Measurements from ENCODE around the gene AKNA. TPM values are rescaled to one million over a fixed set of nuclear protein-coding genes. Genes with fewer than 3 reads are reported as not detected.

Gene AKNA
- total RNA-seq, 1 donor from 2014 or later: 16.0 TPM

DNA sequence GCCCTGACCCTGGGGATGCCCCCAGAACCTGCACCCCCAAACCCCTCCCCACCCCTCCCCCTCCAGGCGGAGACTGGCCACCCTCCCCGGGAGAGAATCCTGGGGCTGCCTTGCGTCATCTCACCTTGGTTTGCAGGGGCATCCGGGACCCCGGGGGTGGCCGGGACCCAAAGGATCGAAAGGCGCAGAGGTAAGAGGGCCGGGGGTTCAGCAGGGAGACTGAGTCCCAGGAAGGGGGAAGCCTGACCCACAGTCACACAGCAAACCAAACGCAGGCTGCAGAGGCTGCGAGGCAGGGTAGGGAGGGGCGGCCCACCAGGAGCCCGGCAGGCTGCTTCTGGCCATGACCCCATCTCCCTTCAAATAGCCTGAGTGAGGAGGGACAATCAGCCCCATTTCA lies 98.7 kb downstream of the AKNA start:
- Histone ChIP-seq H3K9ac (ENCODE audit: low read length) (no peak overlapping the region), H3K4me2 (ENCODE audit: low read length) (no peak overlapping the region), H3K79me2 (ENCODE audit: insufficient read depth, low read length) (no peaks in the 10 kb centered on the region), H3K9me3 (ENCODE audit: insufficient read depth, low read depth, low read length) (no peaks in the 10 kb centered on the region), H3K4me3 (ENCODE audit: insufficient read depth, low read depth, low read length) (no peak overlapping the region), H3K4me1 (ENCODE audit: insufficient read depth, low read length) (peaks cover 32% of the 10 kb centered on the region), H2AFZ (ENCODE audit: low read depth, low read length) (no peak overlapping the region), H4K20me1 (ENCODE audit: insufficient read depth, low read length) (no peaks in the 10 kb centered on the region), H3K36me3 (ENCODE audit: insufficient read depth, low read length) (peaks cover 5% of the 10 kb centered on the region), H3K27ac (ENCODE audit: low read depth, low read length) (no peak overlapping the region), H3K27me3 (ENCODE audit: insufficient read depth, low read length) (no peaks in the 10 kb centered on the region)
- H3K27me3 Mint-ChIP-seq (ENCODE audit: low read depth, unreplicated experiment): no peaks in the 10 kb centered on the region
- H3K27ac Mint-ChIP-seq (ENCODE audit: unreplicated experiment): no peak overlapping the region
- peaks cover 15% of the 10 kb centered on the region for H3K36me3 Mint-ChIP-seq (ENCODE audit: low read depth, unreplicated experiment)
- H3K4me1 Mint-ChIP-seq (ENCODE audit: low read depth, unreplicated experiment): peaks cover 28% of the 10 kb centered on the region
- no peak for TF ChIP-seq EZH2 (IDR thresholded peaks at IDR 0.05; ENCODE audit: insufficient read depth, low read length)
- TF ChIP-seq, protein P1, sequence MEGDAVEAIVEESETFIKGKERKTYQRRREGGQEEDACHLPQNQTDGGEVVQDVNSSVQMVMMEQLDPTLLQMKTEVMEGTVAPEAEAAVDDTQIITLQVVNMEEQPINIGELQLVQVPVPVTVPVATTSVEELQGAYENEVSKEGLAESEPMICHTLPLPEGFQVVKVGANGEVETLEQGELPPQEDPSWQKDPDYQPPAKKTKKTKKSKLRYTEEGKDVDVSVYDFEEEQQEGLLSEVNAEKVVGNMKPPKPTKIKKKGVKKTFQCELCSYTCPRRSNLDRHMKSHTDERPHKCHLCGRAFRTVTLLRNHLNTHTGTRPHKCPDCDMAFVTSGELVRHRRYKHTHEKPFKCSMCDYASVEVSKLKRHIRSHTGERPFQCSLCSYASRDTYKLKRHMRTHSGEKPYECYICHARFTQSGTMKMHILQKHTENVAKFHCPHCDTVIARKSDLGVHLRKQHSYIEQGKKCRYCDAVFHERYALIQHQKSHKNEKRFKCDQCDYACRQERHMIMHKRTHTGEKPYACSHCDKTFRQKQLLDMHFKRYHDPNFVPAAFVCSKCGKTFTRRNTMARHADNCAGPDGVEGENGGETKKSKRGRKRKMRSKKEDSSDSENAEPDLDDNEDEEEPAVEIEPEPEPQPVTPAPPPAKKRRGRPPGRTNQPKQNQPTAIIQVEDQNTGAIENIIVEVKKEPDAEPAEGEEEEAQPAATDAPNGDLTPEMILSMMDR (IDR thresholded peaks at IDR 0.05; ENCODE audit: insufficient read depth, low read depth, low read length): no peak
- H3K4me3 Mint-ChIP-seq (ENCODE audit: unreplicated experiment): no peak overlapping the region
- H3K9me3 Mint-ChIP-seq (ENCODE audit: unreplicated experiment): no peaks in the 10 kb centered on the region
- DNase-seq (ENCODE audit: low read depth): no peak
- no peak for FAIRE-seq

DNA sequence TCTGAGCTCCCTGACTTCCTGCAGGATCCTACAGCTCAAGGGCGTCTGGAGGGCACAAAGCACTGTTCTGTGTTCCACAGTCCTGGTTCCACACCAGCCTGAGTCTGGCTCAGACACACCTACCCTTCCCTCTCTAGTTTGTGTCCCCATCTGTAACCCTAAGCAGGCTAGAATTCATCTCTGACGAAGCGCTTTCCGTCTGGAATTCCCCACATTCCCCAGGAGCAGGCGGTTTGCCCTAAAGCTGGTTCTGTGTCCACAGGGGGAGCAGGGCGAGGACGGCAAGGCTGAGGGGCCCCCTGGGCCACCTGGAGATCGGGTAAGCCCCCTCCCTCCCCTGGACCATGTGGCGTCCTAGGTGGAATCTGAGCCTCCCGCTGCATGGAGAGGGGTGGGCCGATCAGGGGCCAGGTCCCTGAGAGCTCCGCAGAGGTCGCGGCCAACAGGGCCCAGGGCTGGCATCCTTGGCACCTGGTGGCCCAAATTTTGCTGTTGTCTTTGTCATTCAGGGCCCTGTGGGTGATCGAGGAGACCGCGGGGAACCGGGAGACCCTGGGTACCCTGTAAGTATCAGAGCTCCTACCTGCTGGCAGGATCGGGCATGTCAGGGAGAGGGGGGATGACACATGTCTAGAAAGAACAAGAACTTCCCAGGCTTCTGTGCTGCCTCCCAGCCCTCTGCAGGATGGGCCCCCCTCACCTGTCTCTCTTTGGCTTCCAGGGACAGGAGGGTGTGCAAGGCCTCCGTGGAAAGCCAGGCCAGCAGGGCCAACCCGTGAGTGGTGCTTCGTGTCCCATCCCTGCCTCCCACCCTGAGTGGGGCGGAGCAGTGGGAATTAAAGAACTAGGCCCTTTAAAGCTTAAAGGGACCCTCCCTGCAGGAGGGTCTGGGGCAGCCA lies 99.3 kb downstream of the AKNA start:
- Mint-ChIP-seq H3K27me3 (ENCODE audit: low read depth, unreplicated experiment) (no peaks in the 10 kb centered on the region), H3K4me1 (ENCODE audit: low read depth, unreplicated experiment) (peaks cover 31% of the 10 kb centered on the region), H3K4me3 (ENCODE audit: unreplicated experiment) (no peak overlapping the region), H3K9me3 (ENCODE audit: unreplicated experiment) (no peaks in the 10 kb centered on the region), H3K36me3 (ENCODE audit: low read depth, unreplicated experiment) (peaks cover 16% of the 10 kb centered on the region), H3K27ac (ENCODE audit: unreplicated experiment) (peak overlapping the region; percentile 62)
- FAIRE-seq: peak; percentile 39
- H4K20me1 ChIP-seq (ENCODE audit: insufficient read depth, low read length): no peaks in the 10 kb centered on the region
- H3K27ac ChIP-seq (ENCODE audit: low read depth, low read length): peak overlapping the region; percentile 34
- H2AFZ ChIP-seq (ENCODE audit: low read depth, low read length): no peak overlapping the region
- peak overlapping the region; percentile 17 for H3K9ac ChIP-seq (ENCODE audit: low read length)
- peak overlapping the region; percentile 45 for H3K4me2 ChIP-seq (ENCODE audit: low read length)
- H3K4me1 ChIP-seq (ENCODE audit: insufficient read depth, low read length): peaks cover 33% of the 10 kb centered on the region
- H3K79me2 ChIP-seq (ENCODE audit: insufficient read depth, low read length): no peaks in the 10 kb centered on the region
- TF ChIP-seq, protein P1 (IDR thresholded peaks at IDR 0.05; ENCODE audit: insufficient read depth, low read depth, low read length): no peak
- TF ChIP-seq EZH2 (IDR thresholded peaks at IDR 0.05; ENCODE audit: insufficient read depth, low read length): no peak
- peak; percentile 76 for DNase-seq (ENCODE audit: low read depth)
- no peaks in the 10 kb centered on the region for H3K27me3 ChIP-seq (ENCODE audit: insufficient read depth, low read length)
- peaks cover 5% of the 10 kb centered on the region for H3K36me3 ChIP-seq (ENCODE audit: insufficient read depth, low read length)
- H3K9me3 ChIP-seq (ENCODE audit: insufficient read depth, low read depth, low read length): no peaks in the 10 kb centered on the region
- H3K4me3 ChIP-seq (ENCODE audit: insufficient read depth, low read depth, low read length): no peak overlapping the region

DNA sequence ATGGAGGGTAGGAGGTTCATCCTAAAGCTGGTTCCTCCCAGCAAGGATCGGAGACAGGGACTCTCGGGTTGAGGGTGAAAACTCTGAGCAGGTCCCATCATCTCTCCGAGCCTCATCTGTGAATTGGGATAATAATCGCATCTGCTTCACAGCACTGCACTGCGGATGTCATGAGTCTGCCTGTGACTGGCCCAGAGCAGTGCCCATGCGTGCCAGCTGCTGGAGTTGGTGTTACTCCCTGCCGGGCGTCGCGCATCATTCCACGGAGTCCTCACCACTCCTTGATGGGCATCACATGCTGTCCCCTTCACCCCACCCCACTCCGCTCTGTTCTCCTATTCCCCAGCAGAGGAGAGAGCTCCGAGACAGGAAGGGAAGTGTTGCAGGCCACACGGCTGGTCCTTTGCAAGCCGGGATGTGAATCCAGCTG lies 100.0 kb downstream of the AKNA start:
- H2AFZ ChIP-seq (ENCODE audit: low read depth, low read length): no peak overlapping the region
- Mint-ChIP-seq H3K4me3 (ENCODE audit: unreplicated experiment) (no peak overlapping the region), H3K4me1 (ENCODE audit: low read depth, unreplicated experiment) (peaks cover 35% of the 10 kb centered on the region), H3K27me3 (ENCODE audit: low read depth, unreplicated experiment) (no peaks in the 10 kb centered on the region), H3K9me3 (ENCODE audit: unreplicated experiment) (no peaks in the 10 kb centered on the region), H3K27ac (ENCODE audit: unreplicated experiment) (peak overlapping the region; percentile 62), H3K36me3 (ENCODE audit: low read depth, unreplicated experiment) (peaks cover 12% of the 10 kb centered on the region)
- peak overlapping the region; percentile 17 for H3K9ac ChIP-seq (ENCODE audit: low read length)
- no peak overlapping the region for H3K4me3 ChIP-seq (ENCODE audit: insufficient read depth, low read depth, low read length)
- peak overlapping the region; percentile 34 for H3K27ac ChIP-seq (ENCODE audit: low read depth, low read length)
- H3K79me2 ChIP-seq (ENCODE audit: insufficient read depth, low read length): no peaks in the 10 kb centered on the region
- peaks cover 39% of the 10 kb centered on the region for H3K4me1 ChIP-seq (ENCODE audit: insufficient read depth, low read length)
- H3K36me3 ChIP-seq (ENCODE audit: insufficient read depth, low read length): peaks cover 2% of the 10 kb centered on the region
- H3K27me3 ChIP-seq (ENCODE audit: insufficient read depth, low read length): no peaks in the 10 kb centered on the region
- no peaks in the 10 kb centered on the region for H3K9me3 ChIP-seq (ENCODE audit: insufficient read depth, low read depth, low read length)
- no peaks in the 10 kb centered on the region for H4K20me1 ChIP-seq (ENCODE audit: insufficient read depth, low read length)
- DNase-seq (ENCODE audit: low read depth) (no peak), FAIRE-seq (no peak)
- H3K4me2 ChIP-seq (ENCODE audit: low read length): peak overlapping the region; percentile 45
- no peak for TF ChIP-seq EZH2 (IDR thresholded peaks at IDR 0.05; ENCODE audit: insufficient read depth, low read length)
- TF ChIP-seq, protein P1 (IDR thresholded peaks at IDR 0.05; ENCODE audit: insufficient read depth, low read depth, low read length): no peak
